SK-N-SH (cell line): ENCODE results near the gene WLS. TPM values are rescaled to one million over a fixed set of nuclear protein-coding genes. Genes with fewer than 3 reads are reported as not detected.

Experiments used
- CTCF ChIA-PET: fragments of 300-600, 350-600 bp; formaldehyde crosslinking; extraction: SDS; loops from one replicate; lab custom pipeline; 2021; lab: Yijun Ruan, JAX
- POLR2A ChIA-PET: fragments of 350-600 bp; sonication (Branson Sonifier 250); formaldehyde crosslinking; extraction: SDS; loops from one replicate; lab custom pipeline; 2020; ENCODE audit warnings: antibody characterized with exemption, inconsistent platforms; lab: Yijun Ruan, JAX
- DNase-seq: peaks from one replicate; pipeline ENCODE4 v3.0.0; 2012
- H2AFZ ChIP-seq: fragments of 200-600 bp; sonication (generic); 2 replicates; pipeline ENCODE4 v1.8.1; 2016; ENCODE audit warnings: antibody characterized with exemption, mild to moderate bottlenecking, low read depth
- H3F3A ChIP-seq: fragments of 200-600 bp; sonication (generic); replicated peaks from 2 replicates; pipeline ENCODE3; 2016; ENCODE audit warnings: antibody characterized with exemption, mild to moderate bottlenecking; ENCODE audit not compliant: insufficient read depth
- H3K27ac ChIP-seq, 2 experiments: fragments of 200-500 bp in 1 of 2; fragments of 200-600 bp in 1 of 2; sonication (Bioruptor generic) in 1 of 2; sonication (generic), shearing (Covaris generic) in 1 of 2; 2 replicates each; pipeline versions ENCODE4 v1.5.1 to v1.6.1; 2014 to 2016; ENCODE audit warnings: low read depth in 2 of 2, inconsistent platforms in 1 of 2, low read length in 1 of 2, mild to moderate bottlenecking in 1 of 2, mixed read lengths in 1 of 2
- H3K27me3 ChIP-seq: fragments of 200-600 bp; sonication (generic), shearing (Covaris generic); 2 replicates; pipeline ENCODE4 v1.6.1; 2016; ENCODE audit warnings: mixed run types; ENCODE audit not compliant: insufficient read depth
- H3K36me3 ChIP-seq, 2 experiments: fragments of 200-500 bp in 1 of 2; fragments of 200-600 bp in 1 of 2; sonication (Bioruptor generic) in 1 of 2; sonication (generic) in 1 of 2; replicated peaks in 1 of 2; 2 replicates each; pipeline versions ENCODE3 to v1.5.1; 2014 to 2016; ENCODE audit warnings: low read length in 1 of 2, mild to moderate bottlenecking in 1 of 2; ENCODE audit not compliant: insufficient read depth in 2 of 2, control insufficient read depth in 1 of 2
- H3K4me1 ChIP-seq, 2 experiments: fragments of 200-500 bp in 1 of 2; fragments of 200-600 bp in 1 of 2; sonication (Bioruptor generic) in 1 of 2; sonication (generic), shearing (Covaris generic) in 1 of 2; 2 replicates each; pipeline versions ENCODE4 v1.5.1 to v1.6.1; 2014 to 2016; ENCODE audit warnings: low read depth in 1 of 2, low read length in 1 of 2, mixed run types in 1 of 2; ENCODE audit not compliant: insufficient read depth in 2 of 2, control insufficient read depth in 1 of 2
- H3K4me2 ChIP-seq: fragments of 200-600 bp; sonication (generic), shearing (Covaris generic); 2 replicates; pipeline ENCODE4 v1.6.1; 2017; ENCODE audit warnings: mixed run types
- H3K4me3 ChIP-seq, 2 experiments: fragments of 200-500 bp in 1 of 2; fragments of 200-600 bp in 1 of 2; sonication (Bioruptor generic) in 1 of 2; sonication (generic), shearing (Covaris generic) in 1 of 2; 2 replicates each; pipeline versions ENCODE4 v1.5.1 to v1.8.1; 2014 to 2016; ENCODE audit warnings: low read depth in 2 of 2, inconsistent platforms in 1 of 2, low read length in 1 of 2, mild to moderate bottlenecking in 1 of 2, mixed read lengths in 1 of 2, moderate library complexity in 1 of 2
- H3K79me2 ChIP-seq: fragments of 200-600 bp; sonication (generic); 2 replicates; pipeline ENCODE4 v1.8.1; 2017; ENCODE audit warnings: mild to moderate bottlenecking; ENCODE audit not compliant: insufficient read depth
- H3K9ac ChIP-seq: fragments of 200-600 bp; sonication (generic); 2 replicates; pipeline ENCODE4 v1.6.1; 2017; ENCODE audit warnings: mixed run types
- H3K9me2 ChIP-seq: fragments of 200-600 bp; sonication (generic); 2 replicates; pipeline ENCODE4 v1.6.1; 2017; ENCODE audit warnings: mixed run types
- H3K9me3 ChIP-seq: fragments of 200-600 bp; sonication (generic); 2 replicates; pipeline ENCODE4 v1.6.1; 2017; ENCODE audit warnings: mixed run types, mild to moderate bottlenecking, moderate library complexity
- H4K20me1 ChIP-seq: fragments of 200-600 bp; sonication (generic); 2 replicates; pipeline ENCODE4 v1.6.1; 2017; ENCODE audit warnings: mild to moderate bottlenecking, mixed run types; ENCODE audit not compliant: insufficient read depth
- ELF1 ChIP-seq: IDR thresholded peaks from 2 replicates; pipeline ENCODE4 v1.4.0; 2012
- EP300 ChIP-seq, 2 experiments: IDR thresholded peaks; 2 replicates each; pipeline versions ENCODE4 v1.4.0 to v1.6.1; 2012; ENCODE audit warnings: borderline replicate concordance in 1 of 2, low read depth in 1 of 2, low read length in 1 of 2
- EZH2phosphoT487 ChIP-seq: fragments of 200-600 bp; sonication (generic); IDR thresholded peaks from 2 replicates; pipeline ENCODE4 v1.6.1; 2017; ENCODE audit warnings: low read depth, mixed run types, mild to moderate bottlenecking, antibody characterized with exemption, moderate library complexity, borderline replicate concordance
- FOSL2 ChIP-seq: IDR thresholded peaks from 2 replicates; pipeline ENCODE4 v1.4.0; 2012; ENCODE audit warnings: low read depth, mild to moderate bottlenecking, moderate library complexity, borderline replicate concordance
- FOXJ3 ChIP-seq: sonication (generic); formaldehyde crosslinking; IDR thresholded peaks from 2 replicates; pipeline ENCODE4 v1.5.1; 2020; ENCODE audit warnings: mild to moderate bottlenecking, missing genetic modification reagents
- FOXM1 ChIP-seq: IDR thresholded peaks from 2 replicates; pipeline ENCODE4 v1.4.0; 2012; ENCODE audit warnings: low read depth, mild to moderate bottlenecking
- GABPA ChIP-seq: IDR thresholded peaks from 2 replicates; pipeline ENCODE4 v1.4.0; 2012; ENCODE audit warnings: low read depth, mild to moderate bottlenecking
- IRF3 ChIP-seq: fragments of 150-350 bp; IDR thresholded peaks from 2 replicates; pipeline ENCODE4 v1.6.1; 2016; ENCODE audit warnings: mild to moderate bottlenecking, low read depth, low read length
- NRF1 ChIP-seq: IDR thresholded peaks from 2 replicates; pipeline ENCODE4 v1.6.1; 2012; ENCODE audit warnings: low read depth, mild to moderate bottlenecking, low read length
- POLR2AphosphoS5 ChIP-seq: IDR thresholded peaks from 2 replicates; pipeline ENCODE4 v1.6.1; 2012; ENCODE audit warnings: low read depth, low read length
- RAD21 ChIP-seq: IDR thresholded peaks from 2 replicates; pipeline ENCODE4 v1.6.1; 2012; ENCODE audit warnings: mild to moderate bottlenecking, low read length
- RFX5 ChIP-seq: IDR thresholded peaks from 2 replicates; pipeline ENCODE4 v1.6.1; 2012; ENCODE audit warnings: mild to moderate bottlenecking, improper control_type of control experiment, low read length
- SIN3A ChIP-seq: IDR thresholded peaks from 2 replicates; pipeline ENCODE4 v1.6.1; 2012; ENCODE audit warnings: low read depth, mild to moderate bottlenecking, low read length, moderate library complexity, borderline replicate concordance
- SMC3 ChIP-seq: IDR thresholded peaks from 2 replicates; pipeline ENCODE4 v1.6.1; 2012; ENCODE audit warnings: low read depth, low read length, improper control_type of control experiment
- TCF12 ChIP-seq: IDR thresholded peaks from 2 replicates; pipeline ENCODE4 v1.4.0; 2012
- WGBS: methylation state at CpG from one replicate; pipeline ENCODE4 v1.1.6; 2017; ENCODE audit warnings: low lambda C conversion rate; 5-methylcytosine and 5-hydroxymethylcytosine counted together
- polyA plus RNA-seq, 3 experiments: library from polyadenylated mRNA; depleted of rRNA; stranded (reverse); fragments of >200 nt; gene quantifications; 2 replicates each; pipeline ENCODE4 v1.2.3, GENCODE V29; 2012
- TF ChIP-seq, protein P1 (sequence below): IDR thresholded peaks from 2 replicates; pipeline ENCODE4 v1.4.0; 2012; ENCODE audit warnings: low read depth, borderline replicate concordance
- TF ChIP-seq, protein P2 (sequence below): IDR thresholded peaks from 2 replicates; pipeline ENCODE4; 2012
- TF ChIP-seq, protein P3 (sequence below): fragments of 150-350 bp; IDR thresholded peaks from 2 replicates; pipeline ENCODE4 v1.6.1; 2017; ENCODE audit warnings: antibody characterized with exemption, low read length, low read depth, borderline replicate concordance
- TF ChIP-seq, protein P4 (sequence below): fragments of 200-600 bp; sonication (generic); IDR thresholded peaks from 2 replicates; pipeline ENCODE4 v1.6.1; 2017; ENCODE audit warnings: antibody characterized with exemption, mild to moderate bottlenecking, moderate library complexity

Gene WLS
- polyA plus RNA-seq, 1 of the 3 experiments (the other 2 are of a cell fraction) = 69.0 TPM

- TF ChIP-seq FOSL2 (no peak), EZH2phosphoT487 (no peak), NRF1 (no peak; the same call in 1 of the 2 replicates), IRF3 (no peak), EP300 (IDR thresholded peaks at IDR 0.05; ENCODE audit: borderline replicate concordance in 1 of 2, low read depth in 1 of 2, low read length in 1 of 2) (no peak), ELF1 (no peak), FOXM1 (no peak), SMC3 (peak; percentile 93), TCF12 (peak; percentile 71; the same call in 1 of the 2 replicates), RAD21 (peak; percentile 84)
- TF ChIP-seq, protein P1, sequence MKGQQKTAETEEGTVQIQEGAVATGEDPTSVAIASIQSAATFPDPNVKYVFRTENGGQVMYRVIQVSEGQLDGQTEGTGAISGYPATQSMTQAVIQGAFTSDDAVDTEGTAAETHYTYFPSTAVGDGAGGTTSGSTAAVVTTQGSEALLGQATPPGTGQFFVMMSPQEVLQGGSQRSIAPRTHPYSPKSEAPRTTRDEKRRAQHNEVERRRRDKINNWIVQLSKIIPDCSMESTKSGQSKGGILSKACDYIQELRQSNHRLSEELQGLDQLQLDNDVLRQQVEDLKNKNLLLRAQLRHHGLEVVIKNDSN = peak; percentile 5; the same call in 1 of the 2 replicates
These were observed 120.5 kb downstream of the WLS start (continued) for GRCh38 chr1:68111519-68112436.

DNA sequence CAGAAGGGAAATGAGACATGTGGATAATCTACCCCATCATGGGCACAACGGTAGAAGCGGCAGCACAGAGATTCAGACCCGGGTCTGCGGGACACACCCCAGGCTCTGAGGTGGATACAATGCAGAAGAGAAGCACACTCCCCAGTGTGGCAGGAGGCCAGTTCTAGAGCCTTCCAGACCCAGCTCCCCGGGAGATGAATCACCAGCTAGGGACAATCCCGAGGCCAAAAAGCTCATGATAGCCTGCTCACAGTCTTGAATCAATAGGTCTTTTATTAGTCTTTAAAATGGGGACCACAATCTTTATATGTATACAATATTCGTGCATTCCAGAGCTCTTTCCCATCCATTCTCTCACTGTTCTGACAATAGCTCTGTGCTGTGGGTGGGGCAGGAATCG, 124.6 kb downstream of the WLS start:
- no peak overlapping the region for H3K4me3 ChIP-seq
- peaks cover 3 to 25% of the 10 kb centered on the region in 2 experiments; a peak in 3 of 4 replicates for H3K4me1 ChIP-seq
- H3K9me2 ChIP-seq = no peaks in the 10 kb centered on the region
- WGBS = 65% methylated on average over 7 of the region's 8 CpGs
- 0 out of 2 replicates have a peak, but pooled peaks cover 4% of the 10 kb centered on the region for H3K9me3 ChIP-seq
- peaks cover 3% of the 10 kb centered on the region for H3F3A ChIP-seq
- H3K4me2 ChIP-seq = no peak overlapping the region
- ChIA-PET CTCF (interaction anchor here (1.0 to 2.9 kb wide), 9 partner anchors 10 to 575 kb away, joined by 4 to 21 read pairs (median 7); no protein-coding TSS in a partner anchor), POLR2A (no interaction called here)
- TF ChIP-seq, protein P2, sequence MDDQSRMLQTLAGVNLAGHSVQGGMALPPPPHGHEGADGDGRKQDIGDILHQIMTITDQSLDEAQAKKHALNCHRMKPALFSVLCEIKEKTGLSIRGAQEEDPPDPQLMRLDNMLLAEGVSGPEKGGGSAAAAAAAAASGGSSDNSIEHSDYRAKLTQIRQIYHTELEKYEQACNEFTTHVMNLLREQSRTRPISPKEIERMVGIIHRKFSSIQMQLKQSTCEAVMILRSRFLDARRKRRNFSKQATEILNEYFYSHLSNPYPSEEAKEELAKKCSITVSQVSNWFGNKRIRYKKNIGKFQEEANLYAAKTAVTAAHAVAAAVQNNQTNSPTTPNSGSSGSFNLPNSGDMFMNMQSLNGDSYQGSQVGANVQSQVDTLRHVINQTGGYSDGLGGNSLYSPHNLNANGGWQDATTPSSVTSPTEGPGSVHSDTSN = no peak
- TF ChIP-seq, protein P3, sequence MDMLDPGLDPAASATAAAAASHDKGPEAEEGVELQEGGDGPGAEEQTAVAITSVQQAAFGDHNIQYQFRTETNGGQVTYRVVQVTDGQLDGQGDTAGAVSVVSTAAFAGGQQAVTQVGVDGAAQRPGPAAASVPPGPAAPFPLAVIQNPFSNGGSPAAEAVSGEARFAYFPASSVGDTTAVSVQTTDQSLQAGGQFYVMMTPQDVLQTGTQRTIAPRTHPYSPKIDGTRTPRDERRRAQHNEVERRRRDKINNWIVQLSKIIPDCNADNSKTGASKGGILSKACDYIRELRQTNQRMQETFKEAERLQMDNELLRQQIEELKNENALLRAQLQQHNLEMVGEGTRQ = no peak
- TF ChIP-seq EZH2phosphoT487 (no peak), FOXJ3 (CRISPR knock-in tag) (no peak), RFX5 (no peak), EP300 (IDR thresholded peaks at IDR 0.05; ENCODE audit: borderline replicate concordance in 1 of 2, low read depth in 1 of 2, low read length in 1 of 2) (no peak), FOXM1 (no peak), SIN3A (no peak), FOSL2 (no peak), GABPA (no peak), POLR2AphosphoS5 (no peak)
- TF ChIP-seq, protein P4, sequence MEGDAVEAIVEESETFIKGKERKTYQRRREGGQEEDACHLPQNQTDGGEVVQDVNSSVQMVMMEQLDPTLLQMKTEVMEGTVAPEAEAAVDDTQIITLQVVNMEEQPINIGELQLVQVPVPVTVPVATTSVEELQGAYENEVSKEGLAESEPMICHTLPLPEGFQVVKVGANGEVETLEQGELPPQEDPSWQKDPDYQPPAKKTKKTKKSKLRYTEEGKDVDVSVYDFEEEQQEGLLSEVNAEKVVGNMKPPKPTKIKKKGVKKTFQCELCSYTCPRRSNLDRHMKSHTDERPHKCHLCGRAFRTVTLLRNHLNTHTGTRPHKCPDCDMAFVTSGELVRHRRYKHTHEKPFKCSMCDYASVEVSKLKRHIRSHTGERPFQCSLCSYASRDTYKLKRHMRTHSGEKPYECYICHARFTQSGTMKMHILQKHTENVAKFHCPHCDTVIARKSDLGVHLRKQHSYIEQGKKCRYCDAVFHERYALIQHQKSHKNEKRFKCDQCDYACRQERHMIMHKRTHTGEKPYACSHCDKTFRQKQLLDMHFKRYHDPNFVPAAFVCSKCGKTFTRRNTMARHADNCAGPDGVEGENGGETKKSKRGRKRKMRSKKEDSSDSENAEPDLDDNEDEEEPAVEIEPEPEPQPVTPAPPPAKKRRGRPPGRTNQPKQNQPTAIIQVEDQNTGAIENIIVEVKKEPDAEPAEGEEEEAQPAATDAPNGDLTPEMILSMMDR = no peak
- TF ChIP-seq, protein P1 = no peak
- no peak overlapping the region for H3K27ac ChIP-seq
- H3K9ac ChIP-seq = no peak overlapping the region
- H3K36me3 ChIP-seq = peaks cover 0 to 7% of the 10 kb centered on the region in 2 experiments
- H3K27me3 ChIP-seq = no peaks in the 10 kb centered on the region
- DNase-seq = no peak
- no peak overlapping the region for H2AFZ ChIP-seq
- H3K79me2 ChIP-seq = no peaks in the 10 kb centered on the region
- no peaks in the 10 kb centered on the region for H4K20me1 ChIP-seq
